ENCODE results near the gene FAT4.

The FAT4 gene, protein sequence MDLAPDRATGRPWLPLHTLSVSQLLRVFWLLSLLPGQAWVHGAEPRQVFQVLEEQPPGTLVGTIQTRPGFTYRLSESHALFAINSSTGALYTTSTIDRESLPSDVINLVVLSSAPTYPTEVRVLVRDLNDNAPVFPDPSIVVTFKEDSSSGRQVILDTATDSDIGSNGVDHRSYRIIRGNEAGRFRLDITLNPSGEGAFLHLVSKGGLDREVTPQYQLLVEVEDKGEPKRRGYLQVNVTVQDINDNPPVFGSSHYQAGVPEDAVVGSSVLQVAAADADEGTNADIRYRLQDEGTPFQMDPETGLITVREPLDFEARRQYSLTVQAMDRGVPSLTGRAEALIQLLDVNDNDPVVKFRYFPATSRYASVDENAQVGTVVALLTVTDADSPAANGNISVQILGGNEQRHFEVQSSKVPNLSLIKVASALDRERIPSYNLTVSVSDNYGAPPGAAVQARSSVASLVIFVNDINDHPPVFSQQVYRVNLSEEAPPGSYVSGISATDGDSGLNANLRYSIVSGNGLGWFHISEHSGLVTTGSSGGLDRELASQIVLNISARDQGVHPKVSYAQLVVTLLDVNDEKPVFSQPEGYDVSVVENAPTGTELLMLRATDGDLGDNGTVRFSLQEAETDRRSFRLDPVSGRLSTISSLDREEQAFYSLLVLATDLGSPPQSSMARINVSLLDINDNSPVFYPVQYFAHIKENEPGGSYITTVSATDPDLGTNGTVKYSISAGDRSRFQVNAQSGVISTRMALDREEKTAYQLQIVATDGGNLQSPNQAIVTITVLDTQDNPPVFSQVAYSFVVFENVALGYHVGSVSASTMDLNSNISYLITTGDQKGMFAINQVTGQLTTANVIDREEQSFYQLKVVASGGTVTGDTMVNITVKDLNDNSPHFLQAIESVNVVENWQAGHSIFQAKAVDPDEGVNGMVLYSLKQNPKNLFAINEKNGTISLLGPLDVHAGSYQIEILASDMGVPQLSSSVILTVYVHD (N-terminal part only)

DNA sequence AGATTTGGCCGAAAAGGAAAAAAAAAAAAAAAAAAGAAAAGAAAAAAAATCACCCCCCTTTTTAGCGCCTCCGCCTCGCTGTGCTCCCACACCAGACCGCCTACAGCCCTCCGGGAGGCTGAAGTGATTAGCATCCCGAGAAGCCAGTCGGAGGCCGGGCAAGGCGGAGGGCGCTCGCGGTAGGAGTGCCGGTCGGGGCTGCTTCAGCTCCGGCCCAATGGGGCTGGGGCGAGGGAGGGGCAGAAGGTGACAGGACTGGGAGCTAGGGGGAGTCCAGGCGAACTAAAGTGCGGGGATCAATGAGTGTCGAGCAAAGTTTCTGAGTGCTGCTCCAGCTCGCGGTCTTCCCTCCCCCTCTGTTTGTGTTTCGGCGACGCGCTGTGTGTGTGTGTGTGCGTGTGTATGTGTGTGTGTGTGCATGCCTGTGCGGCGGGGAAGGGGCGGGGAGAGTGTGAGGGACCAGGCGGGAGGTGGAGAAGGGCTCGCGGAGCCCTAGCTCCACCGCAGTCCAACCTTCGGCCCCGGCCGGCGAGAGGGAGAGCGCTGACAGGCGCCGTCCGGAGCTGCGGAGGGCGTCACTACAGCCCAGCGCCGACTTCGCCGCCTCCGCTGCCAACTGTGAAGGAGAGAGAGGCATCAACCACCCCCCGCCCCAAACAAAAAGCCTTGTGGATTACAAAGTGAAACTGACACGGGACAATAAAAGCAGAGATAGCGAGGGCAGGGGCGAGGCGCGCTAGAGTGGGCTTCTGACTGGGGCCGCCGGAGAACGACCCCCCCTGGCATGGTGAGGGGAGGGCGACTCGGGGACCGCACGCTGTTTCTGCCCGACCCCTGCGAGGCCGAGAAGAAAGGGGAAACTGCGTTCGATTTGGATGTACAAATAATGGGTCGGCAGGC lies at the start of gene FAT4:
Gene FAT4, plus strand, starts transcription at position 280 of the 900 bp plus-strand sequence. CDS start 1,457 bp downstream, outside the sequence.
- DNase-seq: peak; percentile 61

DNA sequence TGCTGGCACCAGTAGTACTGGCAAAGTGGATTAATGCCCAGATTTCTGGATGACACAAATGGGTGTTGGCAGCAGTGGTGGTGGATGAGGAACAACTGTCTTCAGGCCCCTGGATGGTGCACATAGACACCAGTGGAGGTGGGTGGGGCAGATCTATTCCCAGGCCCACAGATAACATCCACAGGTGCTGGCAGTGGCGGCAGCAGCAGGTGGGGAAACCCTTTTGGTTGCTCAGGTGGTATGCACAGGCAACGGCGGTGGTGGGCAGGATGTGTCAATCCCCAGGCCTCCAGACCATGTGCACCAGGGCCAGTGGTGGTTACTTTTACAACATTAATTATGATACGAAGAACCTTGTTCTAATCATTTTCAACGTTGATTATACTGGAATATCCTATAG lies 48.9 kb upstream of the FAT4 start:
- no peak for DNase-seq

GRCh38 chr4:125266901-125267604 lies 47.7 kb upstream of the FAT4 start:
- no peak for DNase-seq

DNA sequence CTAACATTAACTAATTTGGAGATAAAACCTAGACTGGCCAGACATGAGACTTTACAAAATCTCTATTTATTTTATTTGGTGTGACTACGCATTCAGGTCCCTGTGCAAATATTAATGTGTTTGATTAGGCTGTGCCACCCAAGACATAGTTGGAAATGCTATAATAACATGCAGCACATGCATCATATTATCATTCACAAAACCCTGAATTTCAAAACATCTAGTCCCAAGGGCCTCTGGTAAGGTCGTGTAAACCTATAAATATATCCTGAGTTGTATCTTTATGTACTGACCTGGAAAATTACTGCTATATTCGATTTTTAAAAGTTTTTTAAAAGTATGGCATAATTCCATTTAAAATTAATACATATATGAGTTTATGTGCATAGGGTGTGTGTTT lies 47.1 kb upstream of the FAT4 start:
- DNase-seq: no peak

GRCh38 chr4:125268068-125268755 lies 46.5 kb upstream of the FAT4 start:
- no peak for DNase-seq

GRCh38 chr4:125276811-125277210 lies 37.9 kb upstream of the FAT4 start:
- DNase-seq: no peak

DNA sequence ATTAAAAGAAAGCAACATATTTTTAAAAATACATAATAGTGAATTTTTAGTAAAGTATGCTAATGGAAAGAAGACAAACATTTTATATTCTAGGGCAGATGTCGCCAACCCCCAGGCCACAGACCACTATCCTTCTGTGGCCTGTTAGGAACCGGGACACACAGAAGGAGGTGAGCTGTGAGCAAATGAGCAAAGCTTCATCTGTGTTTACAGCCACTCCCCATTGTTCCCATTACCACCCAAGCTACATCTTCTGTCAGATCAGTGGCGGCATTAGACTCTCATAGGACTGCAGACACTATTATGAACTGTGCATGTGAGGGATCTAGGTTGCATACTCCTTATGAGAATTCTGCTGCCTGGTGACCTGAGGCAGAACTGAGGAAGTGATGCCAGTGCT lies 37.0 kb upstream of the FAT4 start:
- no peak for DNase-seq

DNA sequence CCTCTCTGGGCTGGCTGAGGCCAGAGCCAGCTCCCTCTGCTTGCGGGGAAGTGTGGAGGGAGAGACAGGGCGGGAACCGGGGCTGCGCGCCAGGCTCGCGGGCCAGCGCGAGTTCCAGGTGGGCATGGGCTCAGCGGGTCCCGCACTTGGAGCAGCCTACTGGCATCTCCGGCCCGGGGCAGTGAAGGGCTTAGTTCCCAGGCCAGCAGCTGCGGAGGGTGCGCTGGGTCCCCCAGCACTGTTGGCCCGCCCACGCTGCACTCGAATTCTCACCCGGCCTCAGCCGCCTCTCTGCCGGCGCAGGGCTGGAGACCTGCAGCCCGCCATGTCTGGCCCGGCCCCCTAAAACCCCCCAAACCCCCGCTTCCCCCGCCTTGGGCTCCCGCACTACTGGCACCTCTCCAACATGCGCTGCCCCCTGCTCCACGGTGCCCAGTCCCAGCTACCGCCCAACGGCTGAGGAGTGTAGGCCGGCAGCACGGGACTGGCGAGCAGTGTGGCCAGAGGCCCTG lies 33.8 kb upstream of the FAT4 start:
- no peak for DNase-seq

DNA sequence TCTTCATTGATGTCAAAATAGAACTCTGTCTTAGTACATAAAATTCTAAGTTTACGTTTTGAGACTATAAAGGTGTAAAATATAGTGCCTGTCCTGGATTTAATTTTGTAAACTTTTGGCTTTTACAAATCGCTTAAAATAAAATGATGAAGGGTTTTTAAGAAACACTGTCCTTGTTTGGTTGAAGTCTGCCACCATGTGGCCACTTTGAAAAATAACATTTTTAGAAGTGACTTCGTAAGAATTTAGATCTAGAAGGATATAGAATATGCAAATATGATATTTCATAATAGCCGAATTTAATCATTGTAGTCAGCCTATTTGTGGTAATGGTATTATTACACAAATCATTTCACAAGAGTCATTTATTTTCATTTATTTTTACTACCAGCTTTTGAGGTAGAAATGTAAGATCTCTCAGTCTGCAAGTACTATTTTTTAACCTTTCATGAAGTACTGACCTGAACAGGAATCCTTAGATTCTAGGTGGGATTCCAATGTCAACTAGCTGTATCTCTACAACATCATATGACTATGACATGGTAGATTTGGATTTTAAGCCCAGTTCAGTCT lies 31.0 kb upstream of the FAT4 start:
- DNase-seq: no peak

DNA sequence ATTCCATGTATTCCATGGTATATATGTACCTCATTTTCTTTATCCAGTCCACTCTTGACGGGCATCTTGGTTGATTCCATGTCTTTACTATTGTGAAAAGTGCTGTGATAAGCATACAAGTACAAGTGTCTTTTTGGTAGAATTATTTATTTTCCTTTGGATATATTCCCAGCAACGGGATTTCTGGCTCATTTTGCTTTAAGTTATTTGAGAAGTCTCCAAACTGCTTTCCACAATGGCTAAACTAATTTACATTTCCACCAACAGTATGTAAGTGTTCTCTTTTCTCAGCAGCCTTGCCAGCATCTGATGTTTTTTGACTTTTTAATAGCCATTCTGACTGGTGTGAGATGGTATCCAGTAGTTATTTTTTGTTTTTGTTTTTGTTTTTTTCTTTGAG lies 17.6 kb upstream of the FAT4 start:
- no peak for DNase-seq

GRCh38 chr4:125303058-125303457 lies 11.7 kb upstream of the FAT4 start:
- DNase-seq: no peak

DNA sequence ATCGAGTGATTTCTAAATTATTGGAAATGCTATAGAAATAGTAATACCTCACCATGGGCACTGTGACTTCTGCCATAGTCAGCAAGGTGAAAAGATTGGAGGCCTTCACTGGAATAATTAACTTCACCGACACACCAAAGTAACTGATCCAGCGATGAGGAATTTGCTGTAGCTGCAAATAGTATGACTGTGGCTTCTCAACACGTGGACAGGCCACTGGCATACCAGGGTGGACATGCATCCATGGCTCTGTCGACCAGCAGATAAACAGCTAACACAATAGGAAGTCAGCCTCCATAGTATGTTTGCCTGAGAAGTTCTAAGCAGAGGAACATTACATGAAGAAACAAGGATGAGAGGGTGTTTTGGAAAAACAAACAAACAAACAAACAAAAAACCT lies 10.9 kb upstream of the FAT4 start:
- no peak for DNase-seq

GRCh38 chr4:125306112-125306511 lies 8.6 kb upstream of the FAT4 start:
- no peak for DNase-seq

- DNase-seq: no peak
Measured at GRCh38 chr4:125306533-125306932, 8.2 kb upstream of the FAT4 start.

- DNase-seq: no peak
Measured at GRCh38 chr4:125311503-125311902, 3.3 kb upstream of the FAT4 start.

DNA sequence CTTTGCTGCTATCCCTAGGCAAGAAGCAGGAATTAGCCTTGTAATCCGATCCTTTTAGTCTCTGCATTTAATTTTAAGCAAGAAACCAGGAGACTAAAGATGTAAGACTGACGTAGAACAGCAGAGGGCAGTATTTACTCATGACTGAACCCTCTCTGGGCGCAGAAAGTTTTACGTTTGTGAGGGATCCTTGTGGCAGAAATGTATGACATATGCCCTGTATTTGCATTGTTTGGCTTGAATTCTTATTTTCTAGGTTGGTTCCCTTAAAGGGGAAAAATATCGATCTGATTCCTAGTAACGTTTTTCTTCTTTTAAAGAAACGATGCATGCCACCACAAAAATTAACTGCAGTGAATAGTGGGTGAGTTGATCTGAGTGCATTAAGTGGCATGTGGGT lies 1.3 kb upstream of the FAT4 start:
- DNase-seq: peak; percentile 22

- DNase-seq: no peak
Measured at GRCh38 chr4:125313989-125314667, 627 bp upstream of the FAT4 start.

DNA sequence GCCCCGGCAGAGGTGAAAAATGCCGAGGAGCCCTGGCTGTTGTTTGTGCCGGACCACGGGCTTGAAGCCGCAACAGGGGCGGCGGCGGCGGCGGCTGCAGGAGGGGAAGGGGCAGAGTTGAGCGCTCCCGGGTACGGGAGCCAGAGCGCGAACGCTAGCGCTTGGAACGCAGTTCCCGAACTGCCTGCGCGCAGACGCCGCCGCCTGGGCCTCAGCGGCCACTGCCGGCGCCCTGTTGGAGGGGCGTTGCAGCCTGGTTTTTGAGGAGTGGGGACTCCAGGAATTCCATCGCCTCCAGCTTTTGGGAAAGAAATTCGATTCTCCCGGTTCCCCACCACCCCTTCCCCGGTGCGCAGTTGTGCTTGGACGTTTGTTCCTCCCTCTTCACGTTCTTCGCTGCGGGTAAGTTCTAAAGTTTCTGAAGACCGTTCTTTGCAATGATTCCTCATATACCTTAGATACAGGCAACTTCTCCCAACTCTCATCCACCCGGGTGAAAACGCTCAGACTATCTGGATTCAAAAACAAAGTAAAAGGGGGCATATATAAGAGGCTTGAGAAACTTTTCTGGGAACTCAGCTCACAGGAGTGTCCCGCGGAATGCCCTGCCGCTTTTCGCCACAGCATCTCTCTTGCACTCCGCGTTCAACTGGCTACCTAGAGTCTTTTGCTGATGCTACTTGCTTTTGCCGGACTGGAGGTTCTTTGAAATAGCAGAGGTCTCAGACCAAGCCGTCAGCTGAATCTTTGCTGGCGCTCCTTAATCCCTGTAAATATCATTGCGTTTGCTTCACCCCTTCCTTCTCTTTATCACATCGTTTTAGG lies 1.0 kb downstream of the FAT4 start:
- DNase-seq: peak; percentile 32

- DNase-seq: peak; percentile 24
Measured at GRCh38 chr4:125316401-125316790, 1.6 kb downstream of the FAT4 start.
